GM19238 (cell line): ENCODE measurements around the gene UBAP1L.
"Not testable (repeated sequence)": the region's sequence is repeated elsewhere in the genome, so short reads cannot be mapped to it uniquely, and the experiment has no call there.

Source experiments
- DNase-seq: peaks from one replicate; pipeline ENCODE4 v3.0.0; 2011; ENCODE audit warnings: low spot score; ENCODE audit not compliant: insufficient read length

Gene UBAP1L

DNA sequence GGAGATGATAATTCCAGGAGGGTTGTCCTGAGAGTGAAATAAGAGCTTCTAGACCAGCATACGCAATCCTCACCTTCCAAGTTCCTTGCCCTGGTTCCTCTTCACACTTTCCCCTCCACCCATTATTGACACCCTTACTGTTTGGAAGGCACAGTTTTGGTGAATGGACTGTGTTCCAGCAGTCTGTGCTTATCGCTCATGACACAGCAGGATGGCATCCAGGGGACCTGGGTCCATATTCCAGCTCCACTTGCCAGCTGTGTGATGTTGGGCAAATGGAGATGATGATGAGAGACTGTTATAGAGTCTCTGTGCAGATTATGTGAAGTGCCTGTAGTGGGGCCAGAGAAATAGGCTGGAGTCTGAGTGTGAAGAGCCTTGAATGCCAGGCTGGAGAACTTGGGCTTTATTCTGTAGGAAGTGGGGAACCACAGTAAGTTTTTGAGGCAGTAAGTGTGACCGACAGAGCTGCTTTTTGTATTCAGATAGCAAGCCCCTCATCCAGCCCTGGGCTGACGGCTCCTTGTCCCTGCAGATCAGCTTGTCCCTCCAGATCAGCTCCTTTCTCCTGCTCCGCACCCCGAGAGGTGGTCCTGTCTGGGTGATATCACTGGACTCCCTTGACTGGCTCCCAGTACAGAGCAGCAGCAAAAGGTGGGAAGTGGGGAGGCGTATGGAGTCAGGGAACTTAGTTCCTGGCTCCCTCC, 30.3 kb downstream of the UBAP1L start:
- no peak for DNase-seq

DNA sequence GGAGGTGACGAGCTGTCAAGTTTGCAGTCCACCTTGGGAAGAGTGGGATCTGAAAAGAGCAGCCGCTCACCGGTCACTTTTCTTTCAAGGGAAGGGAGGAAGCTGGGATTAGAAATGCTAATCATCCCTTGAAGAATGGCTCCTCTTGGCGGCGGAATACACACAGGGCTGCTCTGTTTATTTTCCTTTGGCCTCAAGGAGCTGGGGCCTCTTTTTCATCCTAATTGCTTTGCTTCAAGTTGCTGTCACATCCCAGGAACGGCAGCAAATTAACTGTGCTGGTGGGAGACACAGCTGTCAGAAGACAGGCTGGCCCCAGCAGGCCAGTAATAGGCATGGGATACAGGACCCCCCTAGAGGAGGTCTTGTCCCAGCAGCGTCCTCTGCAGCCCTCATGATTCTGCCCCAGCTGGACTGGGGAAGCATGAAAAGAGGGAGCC, 31.7 kb downstream of the UBAP1L start:
- DNase-seq, result no peak

- no peak for DNase-seq
Measured at GRCh38 chr15:65082303-65082953, 32.6 kb downstream of the UBAP1L start.

DNA sequence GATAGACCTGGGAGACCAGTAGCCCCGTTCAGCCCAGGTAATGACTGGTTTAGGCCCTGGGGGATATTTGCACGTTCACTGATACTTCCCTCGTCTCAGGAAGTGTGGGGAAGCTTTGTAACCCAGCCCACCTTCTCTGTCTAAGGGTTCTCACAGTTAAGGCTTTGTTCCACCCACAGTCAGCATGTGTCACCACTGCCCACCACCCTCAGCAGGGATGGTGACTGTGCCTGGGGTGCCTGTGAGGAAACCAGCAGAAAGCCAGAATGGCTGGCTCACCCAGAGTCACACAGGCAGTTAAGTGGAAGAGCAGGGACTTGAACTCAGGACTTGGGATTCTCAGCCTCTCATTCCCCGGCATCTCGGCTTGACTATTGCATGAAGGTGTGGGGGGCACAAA, 33.2 kb downstream of the UBAP1L start:
- no peak for DNase-seq

DNA sequence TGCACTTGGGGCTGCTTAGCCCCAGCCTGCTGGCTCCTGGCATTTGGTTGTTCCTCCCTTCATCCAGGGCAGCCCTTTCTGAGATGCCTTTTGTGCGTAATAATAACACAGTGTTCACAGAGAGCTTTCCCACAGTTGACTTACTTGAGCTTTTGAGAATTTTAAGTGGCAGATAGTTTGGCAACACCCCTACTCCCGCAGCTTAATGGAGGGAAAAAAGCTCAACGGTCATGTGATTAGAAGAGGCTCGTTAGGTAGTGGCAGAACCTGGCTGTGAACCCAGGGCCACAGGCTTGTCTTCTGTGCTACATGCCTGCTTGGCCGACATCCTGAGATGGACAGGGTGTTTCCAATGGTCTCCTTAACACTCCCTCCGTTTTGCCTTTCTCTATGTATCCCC, 33.7 kb downstream of the UBAP1L start:
- no peak for DNase-seq

DNA sequence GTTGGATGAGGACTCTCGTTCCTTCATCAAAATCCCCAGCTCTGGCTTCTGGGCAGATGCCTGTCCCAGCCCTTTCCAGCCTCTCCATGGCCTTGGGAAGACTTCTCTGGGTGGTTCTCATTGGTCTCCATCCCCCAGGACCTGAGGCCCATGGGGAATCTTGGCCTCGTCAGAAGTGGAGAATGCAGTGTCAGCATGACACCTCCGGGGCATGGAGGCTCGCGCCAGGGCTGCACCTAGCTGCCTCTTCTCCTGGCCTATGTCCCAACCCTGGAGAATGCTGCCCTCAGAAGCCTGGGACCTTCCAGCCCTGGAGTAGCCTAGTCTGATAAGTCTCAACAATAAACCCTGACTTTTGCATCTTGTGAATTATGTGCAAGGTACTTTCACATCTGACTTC, 35.4 kb downstream of the UBAP1L start:
- DNase-seq, result no peak

GRCh38 chr15:65077981-65078352, 37.0 kb downstream of the UBAP1L start:
- DNase-seq, result peak; percentile 52

DNA sequence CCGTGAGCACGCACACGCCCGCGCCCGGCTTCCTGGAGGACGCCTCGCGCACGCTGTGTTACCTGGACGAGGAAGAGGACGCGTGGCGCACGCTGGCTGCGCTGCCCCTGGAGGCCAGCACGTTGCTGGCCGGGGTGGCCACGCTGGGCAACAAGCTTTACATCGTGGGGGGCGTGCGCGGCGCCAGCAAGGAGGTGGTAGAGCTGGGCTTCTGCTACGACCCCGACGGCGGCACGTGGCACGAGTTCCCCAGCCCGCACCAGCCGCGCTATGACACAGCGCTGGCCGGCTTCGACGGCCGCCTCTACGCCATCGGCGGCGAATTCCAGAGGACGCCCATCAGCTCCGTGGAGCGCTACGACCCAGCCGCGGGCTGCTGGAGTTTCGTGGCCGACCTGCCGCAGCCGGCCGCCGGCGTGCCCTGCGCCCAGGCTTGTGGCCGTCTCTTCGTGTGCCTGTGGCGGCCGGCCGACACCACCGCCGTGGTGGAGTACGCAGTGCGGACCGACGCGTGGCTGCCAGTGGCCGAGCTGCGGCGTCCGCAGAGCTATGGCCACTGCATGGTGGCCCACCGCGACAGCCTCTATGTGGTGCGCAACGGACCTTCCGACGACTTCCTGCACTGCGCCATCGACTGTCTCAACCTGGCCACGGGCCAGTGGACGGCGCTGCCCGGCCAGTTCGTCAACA, 37.6 kb downstream of the UBAP1L start:
- DNase-seq, result no peak

DNA sequence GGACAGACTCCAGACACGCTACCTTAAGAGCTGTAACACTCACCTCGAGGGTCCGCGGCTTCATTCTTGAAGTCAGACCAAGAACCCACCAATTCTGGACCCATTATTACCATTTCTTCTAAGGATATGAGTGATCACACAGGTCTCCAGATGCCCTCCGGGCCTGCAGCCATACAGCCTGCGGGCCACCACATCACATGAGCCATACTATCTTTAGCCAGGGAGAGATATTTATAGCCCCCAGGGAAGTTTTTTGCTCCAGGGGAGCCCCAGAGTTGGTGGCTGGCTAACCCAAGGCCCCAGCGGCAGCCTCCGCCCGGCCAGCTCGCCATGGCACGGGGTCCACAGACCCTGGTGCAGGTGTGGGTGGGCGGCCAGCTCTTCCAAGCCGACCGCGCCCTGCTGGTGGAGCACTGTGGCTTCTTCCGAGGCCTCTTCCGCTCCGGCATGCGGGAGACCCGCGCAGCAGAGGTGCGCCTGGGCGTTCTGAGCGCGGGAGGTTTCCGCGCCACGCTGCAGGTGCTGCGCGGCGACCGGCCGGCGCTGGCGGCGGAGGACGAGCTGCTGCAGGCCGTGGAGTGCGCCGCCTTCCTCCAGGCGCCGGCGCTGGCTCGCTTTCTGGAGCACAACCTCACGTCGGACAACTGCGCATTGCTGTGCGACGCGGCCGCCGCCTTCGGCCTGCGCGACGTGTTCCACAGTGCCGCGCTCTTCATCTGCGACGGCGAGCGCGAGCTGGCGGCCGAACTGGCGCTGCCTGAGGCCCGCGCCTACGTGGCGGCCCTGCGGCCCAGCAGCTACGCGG, 38.3 kb downstream of the UBAP1L start, which contains the start of gene KBTBD13:
KBTBD13 (plus strand) TSS at position 261 of the 805 bp plus-strand sequence; CDS start at position 331, 70 bp downstream.
- no peak for DNase-seq

DNA sequence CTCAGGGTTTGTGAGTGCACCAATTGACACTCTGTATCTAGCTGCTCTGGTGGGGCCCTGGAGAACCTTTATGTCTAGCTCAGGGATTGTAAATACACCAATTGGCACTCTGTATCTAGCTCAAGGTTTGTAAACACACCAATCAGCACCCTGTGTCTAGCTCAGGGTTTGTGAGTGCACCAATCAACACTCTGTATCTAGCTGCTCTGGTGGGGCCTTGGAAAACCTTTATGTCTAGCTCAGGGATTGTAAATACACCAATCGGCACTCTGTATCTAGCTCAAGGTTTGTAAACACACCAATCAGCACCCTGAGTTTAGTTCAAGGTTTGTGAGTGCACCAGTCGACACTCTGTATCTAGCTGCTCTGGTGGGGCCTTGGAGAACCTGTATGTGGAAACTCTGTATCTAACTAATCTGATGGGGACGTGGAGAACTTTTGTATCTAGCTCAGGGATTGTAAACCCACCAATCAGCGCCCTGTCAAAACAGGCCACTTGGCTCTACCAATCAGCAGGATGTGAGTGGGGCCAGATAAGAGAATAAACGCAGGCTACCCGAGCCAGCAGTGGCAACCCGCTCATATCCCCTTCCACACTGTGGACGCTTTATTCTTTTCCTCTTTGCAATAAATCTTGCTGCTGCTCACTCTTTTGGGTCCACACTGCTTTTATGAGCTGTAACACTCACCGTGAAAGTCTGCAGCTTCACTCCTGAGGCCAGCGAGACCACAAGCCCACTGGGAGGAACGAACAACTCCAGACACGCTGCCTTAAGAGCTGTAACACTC, 39.2 kb downstream of the UBAP1L start:
- DNase-seq, result not testable (repeated sequence)

- not testable (repeated sequence) for DNase-seq
Measured at GRCh38 chr15:65074946-65075345, 40.1 kb downstream of the UBAP1L start.

DNA sequence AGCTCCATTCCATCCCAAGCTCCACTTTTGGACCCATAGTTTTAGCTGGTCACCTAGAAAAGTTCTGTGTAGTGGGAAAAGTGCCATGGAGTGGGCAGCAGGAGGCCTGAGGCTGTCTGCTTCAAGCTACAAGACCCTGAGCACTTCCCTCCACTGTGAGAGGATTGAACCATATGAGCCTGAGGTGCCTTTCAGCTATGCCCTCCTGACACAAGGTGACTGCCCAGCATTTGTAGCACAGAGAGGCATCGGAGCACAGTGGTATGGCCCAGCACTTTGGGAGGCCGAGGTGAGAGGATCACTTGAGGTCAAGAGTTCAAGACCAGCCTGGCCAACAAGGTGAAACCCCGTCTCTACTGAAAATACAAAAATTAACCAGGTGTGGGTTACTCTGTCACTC, 42.4 kb downstream of the UBAP1L start:
- DNase-seq, result no peak

- DNase-seq, result no peak
Measured at GRCh38 chr15:65072027-65072426, 43.0 kb downstream of the UBAP1L start.

- DNase-seq, result no peak
Measured at GRCh38 chr15:65071381-65071811, 43.6 kb downstream of the UBAP1L start.

DNA sequence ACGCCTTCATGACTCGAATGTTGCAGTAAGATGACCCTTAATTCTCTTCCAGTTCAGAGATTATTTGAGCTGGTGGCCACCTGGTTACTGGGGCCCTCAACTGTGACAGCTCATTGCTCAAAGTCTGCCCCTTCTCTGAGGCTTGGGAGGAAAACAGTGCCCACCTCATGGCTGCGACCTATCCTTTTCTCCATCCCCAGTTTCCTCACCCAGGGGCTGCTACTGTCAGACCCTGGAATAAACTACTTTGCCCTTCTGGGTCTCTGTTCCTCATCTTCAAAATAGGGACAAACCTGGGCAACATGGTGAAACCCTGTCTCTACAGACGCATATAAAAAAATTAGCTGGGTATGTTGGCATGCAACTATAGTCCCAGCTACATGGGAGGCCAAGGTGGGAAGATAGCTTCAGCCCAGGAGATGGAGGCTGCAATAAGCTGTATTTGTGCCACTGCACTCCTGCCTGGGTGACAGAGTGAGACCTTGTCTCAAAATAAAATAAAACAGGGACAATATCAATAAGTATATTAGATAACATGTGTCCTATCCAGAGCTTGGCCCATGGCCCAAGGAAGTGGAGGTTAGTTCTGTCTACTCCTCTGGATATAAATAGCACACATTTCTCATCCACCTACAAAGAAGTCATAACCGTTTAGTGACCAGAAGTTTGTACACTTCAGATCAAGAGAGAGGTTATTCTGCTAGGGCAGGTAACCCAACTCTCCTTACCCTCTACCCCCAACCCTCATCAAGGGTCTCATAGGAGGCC, 45.0 kb downstream of the UBAP1L start:
- DNase-seq, result no peak

- no peak for DNase-seq
Measured at GRCh38 chr15:65069179-65069578, 45.8 kb downstream of the UBAP1L start.

- DNase-seq, result no peak
Measured at GRCh38 chr15:65068403-65068788, 46.6 kb downstream of the UBAP1L start.

- DNase-seq, result no peak
Measured at GRCh38 chr15:65067645-65068402, 47.2 kb downstream of the UBAP1L start, which contains the start of gene RASL12. RASL12 (minus strand) TSS chr15:65067991; CDS start chr15:65067835, 156 bp downstream.

GRCh38 chr15:65067317-65067644, 47.7 kb downstream of the UBAP1L start:
- DNase-seq, result no peak
